SH-SY5Y (cell line): ENCODE data around the gene GALNT13.

Experiments
- GATA2 ChIP-seq: IDR thresholded peaks from 2 replicates; pipeline ENCODE4 v1.6.1; 2011; ENCODE audit warnings: mild to moderate bottlenecking, low read depth, low read length
- GATA3 ChIP-seq: IDR thresholded peaks from 2 replicates; pipeline ENCODE4 v1.6.1; 2011; ENCODE audit warnings: low read depth, mild to moderate bottlenecking, low read length, moderate library complexity

DNA sequence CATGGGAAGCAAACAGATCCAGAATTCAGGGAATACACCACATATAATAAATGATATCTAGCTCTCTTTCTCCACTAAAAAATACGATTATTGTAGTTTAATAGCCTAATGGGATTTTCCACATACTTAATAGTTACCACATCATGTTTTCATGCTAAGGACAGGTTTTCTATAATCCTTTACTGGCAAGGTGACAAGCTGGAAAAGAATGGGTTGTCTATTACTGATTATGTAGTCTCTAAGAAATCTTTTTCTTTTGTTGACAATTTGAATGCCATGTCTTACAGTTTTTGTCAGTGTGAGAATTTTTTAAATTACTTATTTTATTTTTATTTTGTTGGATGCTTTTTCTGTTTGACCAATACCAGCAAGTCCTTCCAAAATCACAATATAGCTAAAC, 177.8 kb downstream of the GALNT13 start:
- TF ChIP-seq GATA3 (no peak), GATA2 (no peak)
